Lower leg skin (tissue), 3 donors: ENCODE results near the gene POLR3F.

Experiments used
- POLR2A ChIP-seq, 2 donors: fragments of 450-650 bp; IDR thresholded peaks; one replicate each; pipeline ENCODE4 v1.6.1; 2016 to 2017; ENCODE audit warnings: antibody characterized with exemption in 2 of 2, mild to moderate bottlenecking in 1 of 2, moderate library complexity in 1 of 2
- TF ChIP-seq, protein P1 (sequence below), 3 donors: fragments of 450-650 bp; IDR thresholded peaks; one replicate each; pipeline ENCODE4 v1.5.1; 2016; ENCODE audit warnings: antibody characterized with exemption in 3 of 3, mild to moderate bottlenecking in 3 of 3, moderate library complexity in 2 of 3

DNA sequence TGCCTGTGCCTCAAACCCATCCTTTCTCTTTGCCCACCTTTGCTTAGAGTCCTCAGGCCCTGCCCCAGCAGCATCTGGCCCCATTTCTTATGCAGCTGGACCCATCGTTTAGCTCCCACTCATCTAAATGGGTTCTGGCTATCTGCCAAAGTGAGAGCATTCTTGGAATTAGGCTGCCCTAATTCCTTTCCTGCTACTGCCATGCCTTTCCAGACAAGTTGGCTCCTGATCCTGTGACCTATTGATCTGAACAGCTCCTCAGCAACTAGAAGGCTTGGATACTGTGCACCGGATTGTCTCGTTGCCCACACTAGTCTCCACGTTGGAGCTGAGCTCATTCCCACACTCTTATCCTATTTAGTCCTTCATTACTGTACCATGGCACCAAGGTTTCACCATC is 23.3 kb upstream of the POLR3F start:
- TF ChIP-seq, protein P1, sequence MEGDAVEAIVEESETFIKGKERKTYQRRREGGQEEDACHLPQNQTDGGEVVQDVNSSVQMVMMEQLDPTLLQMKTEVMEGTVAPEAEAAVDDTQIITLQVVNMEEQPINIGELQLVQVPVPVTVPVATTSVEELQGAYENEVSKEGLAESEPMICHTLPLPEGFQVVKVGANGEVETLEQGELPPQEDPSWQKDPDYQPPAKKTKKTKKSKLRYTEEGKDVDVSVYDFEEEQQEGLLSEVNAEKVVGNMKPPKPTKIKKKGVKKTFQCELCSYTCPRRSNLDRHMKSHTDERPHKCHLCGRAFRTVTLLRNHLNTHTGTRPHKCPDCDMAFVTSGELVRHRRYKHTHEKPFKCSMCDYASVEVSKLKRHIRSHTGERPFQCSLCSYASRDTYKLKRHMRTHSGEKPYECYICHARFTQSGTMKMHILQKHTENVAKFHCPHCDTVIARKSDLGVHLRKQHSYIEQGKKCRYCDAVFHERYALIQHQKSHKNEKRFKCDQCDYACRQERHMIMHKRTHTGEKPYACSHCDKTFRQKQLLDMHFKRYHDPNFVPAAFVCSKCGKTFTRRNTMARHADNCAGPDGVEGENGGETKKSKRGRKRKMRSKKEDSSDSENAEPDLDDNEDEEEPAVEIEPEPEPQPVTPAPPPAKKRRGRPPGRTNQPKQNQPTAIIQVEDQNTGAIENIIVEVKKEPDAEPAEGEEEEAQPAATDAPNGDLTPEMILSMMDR (IDR thresholded peaks at IDR 0.05) = no peak
- no peak for TF ChIP-seq POLR2A (IDR thresholded peaks at IDR 0.05)
